Naive thymus-derived CD8-positive, alpha-beta T cell (primary cell): ENCODE measurements around the gene FGF1. TPM values are rescaled to one million over a fixed set of nuclear protein-coding genes. Genes with fewer than 3 reads are reported as not detected.
"Not testable (repeated sequence)": the region's sequence is repeated elsewhere in the genome, so short reads cannot be mapped to it uniquely, and the experiment has no call there.

ENCODE experiments used
- ATAC-seq, 2 donors: fragments of 150-1000 bp; cut with Tn5 transposase in 1 of 2; sonication (Bioruptor Pico), chemical (Tn5 transposase) in 1 of 2; 1 replicate in 1 of 2; 2 replicates in 1 of 2; pipeline ENCODE4 v1.10.0; 2021; ENCODE audit warnings: mild to moderate bottlenecking in 2 of 2, moderate library complexity in 2 of 2
- POLR2A ChIA-PET: fragments of 350-600 bp; sonication (Branson Sonifier 250); formaldehyde crosslinking; loops from one replicate; lab custom pipeline; 2021; ENCODE audit warnings: antibody characterized with exemption; lab: Charles Lee
- DNase-seq, 10 donors: peaks; one replicate each; pipeline versions ENCODE4 v3.0.0 to v3.0.0-alpha.2; 2020 to 2022
- H3K27ac Mint-ChIP-seq, 10 donors: one replicate each; pipeline ENCODE4 v1.8.0; 2020 to 2022; ENCODE audit warnings: mild to moderate bottlenecking in 10 of 10, mixed read lengths in 10 of 10, moderate library complexity in 4 of 10, inconsistent platforms in 1 of 10
- H3K27me3 Mint-ChIP-seq, 5 donors: one replicate each; pipeline ENCODE4 v1.8.0; 2021 to 2022; ENCODE audit warnings: mixed read lengths in 5 of 5
- H3K36me3 Mint-ChIP-seq, 3 donors: one replicate each; pipeline ENCODE4 v1.8.0; 2020 to 2022; ENCODE audit warnings: mixed read lengths in 3 of 3, mild to moderate bottlenecking in 2 of 3, inconsistent platforms in 1 of 3
- H3K4me1 Mint-ChIP-seq, 4 donors: one replicate each; pipeline ENCODE4 v1.8.0; 2021 to 2022; ENCODE audit warnings: mixed read lengths in 4 of 4
- H3K4me3 Mint-ChIP-seq, 10 donors: one replicate each; pipeline ENCODE4 v1.8.0; 2020 to 2022; ENCODE audit warnings: mild to moderate bottlenecking in 10 of 10, mixed read lengths in 10 of 10, moderate library complexity in 6 of 10, inconsistent platforms in 1 of 10
- H3K9me3 Mint-ChIP-seq, 9 donors: one replicate each; pipeline ENCODE4 v1.8.0; 2020 to 2022; ENCODE audit warnings: mixed read lengths in 9 of 9, mild to moderate bottlenecking in 3 of 9, inconsistent platforms in 1 of 9, moderate library complexity in 1 of 9
- polyA plus RNA-seq, 3 donors: library from polyadenylated mRNA; unstranded; fragments of 300-500 nt; fragmentation: Illumina TruSeq; gene quantifications; one replicate each; pipeline ENCODE4 v1.2.3, GENCODE V29; 2021
- total RNA-seq, 8 experiments: library from RNA in 2 of 8; stranded (reverse) in 2 of 8; gene quantifications; one replicate each; pipeline ENCODE4 v1.2.3 and lab custom pipeline; 2021 to 2026

Gene FGF1
- total and polyA plus RNA-seq, 5 experiments from 2014 or later = not detected

DNA sequence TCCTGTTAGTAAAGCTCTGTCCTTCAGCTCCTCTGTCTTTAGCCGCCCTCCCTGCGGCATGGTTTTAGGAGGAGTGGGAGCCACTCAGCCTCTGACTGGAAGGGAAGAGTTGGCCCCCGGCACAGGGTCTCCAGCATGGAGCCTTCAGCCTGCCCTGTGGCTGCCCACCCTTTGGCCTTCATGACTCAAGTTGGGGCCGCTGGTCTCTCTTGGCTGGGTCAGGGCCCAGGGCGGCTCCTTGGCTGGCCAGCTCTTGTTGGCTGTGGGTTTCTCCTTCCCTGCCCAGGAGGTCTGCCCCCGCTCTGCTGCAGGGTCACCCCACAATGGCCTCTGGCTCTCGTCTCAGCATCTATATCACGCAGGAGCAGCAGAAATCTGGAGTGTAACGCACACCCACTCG, 25.7 kb downstream of the FGF1 start:
- H3K36me3 Mint-ChIP-seq = peaks cover 0 to 2% (median 0%) of the 10 kb centered on the region in 3 donors
- DNase-seq = no peak
- no peak overlapping the region for H3K27ac Mint-ChIP-seq
- H3K4me1 Mint-ChIP-seq = peaks cover 0 to 10% (median 2%) of the 10 kb centered on the region in 4 donors
- peaks cover 2 to 30% (median 11%) of the 10 kb centered on the region in 5 donors for H3K27me3 Mint-ChIP-seq
- peaks cover 0 to 1% (median 0%) of the 10 kb centered on the region in 9 donors for H3K9me3 Mint-ChIP-seq
- POLR2A ChIA-PET = no interaction called here
- no peak overlapping the region for H3K4me3 Mint-ChIP-seq
- no peak for ATAC-seq

DNA sequence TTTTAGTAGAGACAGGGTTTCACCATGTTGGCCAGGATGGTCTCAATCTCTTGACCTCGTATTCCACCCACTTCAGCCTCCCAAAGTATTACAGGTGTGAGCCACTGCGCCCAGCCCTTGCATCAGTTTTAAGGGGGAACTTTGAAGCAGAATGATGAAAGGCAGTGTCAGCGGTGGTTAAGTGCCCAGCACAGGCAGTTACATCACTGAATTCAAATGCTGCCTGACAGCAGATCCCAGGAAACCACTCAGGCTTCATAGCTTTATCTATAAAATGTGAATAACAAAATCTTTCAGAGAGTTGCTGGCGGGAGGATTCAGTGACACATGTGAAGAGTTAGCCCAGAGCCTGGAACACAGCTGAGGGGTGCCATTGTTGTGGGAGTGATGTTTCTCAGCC, 26.5 kb downstream of the FGF1 start:
- Mint-ChIP-seq H3K4me1 (peaks cover 0 to 10% (median 2%) of the 10 kb centered on the region in 4 donors), H3K27me3 (peaks cover 2 to 37% (median 13%) of the 10 kb centered on the region in 5 donors), H3K4me3 (no peak overlapping the region), H3K9me3 (peaks cover 0 to 1% (median 0%) of the 10 kb centered on the region in 9 donors), H3K27ac (no peak overlapping the region), H3K36me3 (peaks cover 0 to 2% (median 0%) of the 10 kb centered on the region in 3 donors)
- ATAC-seq = no peak
- DNase-seq = no peak
- POLR2A ChIA-PET = no interaction called here

DNA sequence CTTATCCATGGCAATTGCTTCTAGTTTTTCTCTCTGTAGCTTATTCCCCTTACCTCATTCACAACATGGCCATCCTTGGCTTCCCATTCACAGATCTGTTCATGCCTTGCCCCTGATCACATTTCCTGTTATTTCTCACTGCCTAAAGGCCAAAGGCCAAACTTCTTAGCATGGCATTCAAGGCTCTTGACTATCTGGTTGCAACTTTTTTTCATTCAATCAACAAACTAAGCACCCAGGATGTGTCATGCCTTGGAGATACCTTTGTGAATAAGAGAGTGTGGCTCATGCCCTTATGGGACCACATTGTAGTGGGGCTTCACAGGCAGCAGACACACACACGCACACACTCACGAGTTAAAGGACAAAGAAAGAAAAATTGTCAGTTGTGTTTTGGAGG, 27.6 kb downstream of the FGF1 start:
- no peak overlapping the region for H3K4me3 Mint-ChIP-seq
- ATAC-seq (no peak), DNase-seq (no peak)
- peaks cover 0 to 10% (median 2%) of the 10 kb centered on the region in 4 donors for H3K4me1 Mint-ChIP-seq
- peaks cover 2 to 39% (median 16%) of the 10 kb centered on the region in 5 donors for H3K27me3 Mint-ChIP-seq
- peaks cover 0 to 2% (median 0%) of the 10 kb centered on the region in 3 donors for H3K36me3 Mint-ChIP-seq
- H3K9me3 Mint-ChIP-seq = peaks cover 0 to 1% (median 0%) of the 10 kb centered on the region in 9 donors
- POLR2A ChIA-PET = no interaction called here
- no peak overlapping the region for H3K27ac Mint-ChIP-seq

GRCh38 chr5:142657446-142657845, 28.4 kb downstream of the FGF1 start:
- no peak for DNase-seq
- H3K27ac Mint-ChIP-seq = no peak overlapping the region
- no peaks in the 10 kb centered on the region for H3K36me3 Mint-ChIP-seq
- ATAC-seq = no peak
- POLR2A ChIA-PET = no interaction called here
- peaks cover 3 to 42% (median 17%) of the 10 kb centered on the region in 5 donors for H3K27me3 Mint-ChIP-seq
- peaks cover 0 to 10% (median 2%) of the 10 kb centered on the region in 4 donors for H3K4me1 Mint-ChIP-seq
- peaks cover 0 to 1% (median 0%) of the 10 kb centered on the region in 9 donors for H3K9me3 Mint-ChIP-seq
- no peak overlapping the region for H3K4me3 Mint-ChIP-seq

GRCh38 chr5:142655339-142656267, 30.3 kb downstream of the FGF1 start:
- POLR2A ChIA-PET = interaction anchor here (0.6 kb wide), 1 partner anchor 9 kb away, joined by 4 read pairs; no protein-coding TSS in a partner anchor
- H3K27ac Mint-ChIP-seq = no peak overlapping the region
- peaks cover 3 to 43% (median 10%) of the 10 kb centered on the region in 5 donors for H3K27me3 Mint-ChIP-seq
- H3K9me3 Mint-ChIP-seq = no peaks in the 10 kb centered on the region
- H3K36me3 Mint-ChIP-seq = no peaks in the 10 kb centered on the region
- H3K4me1 Mint-ChIP-seq = peaks cover 0 to 10% (median 2%) of the 10 kb centered on the region in 4 donors
- H3K4me3 Mint-ChIP-seq = no peak overlapping the region
- ATAC-seq (peak; percentile 83 to 94), DNase-seq (peak; percentile 40 to 70 (median 60))

- H3K4me3 Mint-ChIP-seq = no peak overlapping the region
- DNase-seq (no peak), ATAC-seq (no peak)
- no peaks in the 10 kb centered on the region for H3K36me3 Mint-ChIP-seq
- H3K27me3 Mint-ChIP-seq = peaks cover 3 to 43% (median 9%) of the 10 kb centered on the region in 5 donors
- H3K4me1 Mint-ChIP-seq = peaks cover 0 to 10% (median 2%) of the 10 kb centered on the region in 4 donors
- H3K9me3 Mint-ChIP-seq = no peaks in the 10 kb centered on the region
- no peak overlapping the region for H3K27ac Mint-ChIP-seq
- POLR2A ChIA-PET = no interaction called here
These were observed 31.3 kb downstream of the FGF1 start for GRCh38 chr5:142654578-142655058.

DNA sequence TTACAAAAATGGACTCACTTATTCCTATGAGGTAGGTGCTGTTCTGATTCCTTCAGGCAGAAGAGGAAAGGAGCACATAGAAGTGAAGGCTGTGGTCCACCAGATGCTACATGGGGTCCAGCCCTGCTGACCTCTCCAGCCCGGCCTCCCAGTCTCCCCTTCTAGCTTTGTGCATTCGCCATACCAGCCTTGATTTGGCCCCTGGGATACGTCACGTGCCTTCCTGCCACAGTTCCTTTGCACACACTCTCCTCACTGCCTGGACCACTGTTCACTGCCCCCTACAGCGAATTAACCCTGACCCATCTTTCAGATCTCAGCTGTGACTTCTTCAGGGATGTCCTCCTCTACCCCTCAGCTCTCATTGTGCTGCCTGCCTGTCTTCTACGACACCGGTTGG, 32.6 kb downstream of the FGF1 start:
- no peak overlapping the region for H3K4me3 Mint-ChIP-seq
- H3K4me1 Mint-ChIP-seq = peaks cover 0 to 10% (median 2%) of the 10 kb centered on the region in 4 donors
- DNase-seq = no peak
- POLR2A ChIA-PET = no interaction called here
- H3K9me3 Mint-ChIP-seq = no peaks in the 10 kb centered on the region
- no peak overlapping the region for H3K27ac Mint-ChIP-seq
- H3K36me3 Mint-ChIP-seq = no peaks in the 10 kb centered on the region
- no peak for ATAC-seq
- peaks cover 3 to 43% (median 9%) of the 10 kb centered on the region in 5 donors for H3K27me3 Mint-ChIP-seq

GRCh38 chr5:142652563-142652962, 33.3 kb downstream of the FGF1 start:
- Mint-ChIP-seq H3K27ac (no peak overlapping the region), H3K4me1 (peaks cover 0 to 10% (median 2%) of the 10 kb centered on the region in 4 donors), H3K27me3 (peaks cover 3 to 37% (median 9%) of the 10 kb centered on the region in 5 donors), H3K36me3 (no peaks in the 10 kb centered on the region), H3K9me3 (no peaks in the 10 kb centered on the region), H3K4me3 (no peak overlapping the region)
- DNase-seq (no peak), ATAC-seq (no peak)
- POLR2A ChIA-PET = no interaction called here

GRCh38 chr5:142650881-142651280, 35.0 kb downstream of the FGF1 start:
- POLR2A ChIA-PET = no interaction called here
- Mint-ChIP-seq H3K4me1 (peaks cover 0 to 6% (median under 1%) of the 10 kb centered on the region in 4 donors), H3K36me3 (no peaks in the 10 kb centered on the region), H3K4me3 (no peak overlapping the region), H3K27ac (no peak overlapping the region), H3K27me3 (peaks cover 3 to 30% (median 12%) of the 10 kb centered on the region in 5 donors), H3K9me3 (no peaks in the 10 kb centered on the region)
- ATAC-seq (no peak), DNase-seq (no peak)

GRCh38 chr5:142650060-142650459, 35.8 kb downstream of the FGF1 start:
- POLR2A ChIA-PET = no interaction called here
- H3K27ac Mint-ChIP-seq = no peak overlapping the region
- H3K4me1 Mint-ChIP-seq = no peaks in the 10 kb centered on the region
- no peaks in the 10 kb centered on the region for H3K36me3 Mint-ChIP-seq
- peaks cover 3 to 21% (median 13%) of the 10 kb centered on the region in 5 donors for H3K27me3 Mint-ChIP-seq
- H3K9me3 Mint-ChIP-seq = no peaks in the 10 kb centered on the region
- ATAC-seq = no peak
- no peak for DNase-seq
- H3K4me3 Mint-ChIP-seq = no peak overlapping the region

DNA sequence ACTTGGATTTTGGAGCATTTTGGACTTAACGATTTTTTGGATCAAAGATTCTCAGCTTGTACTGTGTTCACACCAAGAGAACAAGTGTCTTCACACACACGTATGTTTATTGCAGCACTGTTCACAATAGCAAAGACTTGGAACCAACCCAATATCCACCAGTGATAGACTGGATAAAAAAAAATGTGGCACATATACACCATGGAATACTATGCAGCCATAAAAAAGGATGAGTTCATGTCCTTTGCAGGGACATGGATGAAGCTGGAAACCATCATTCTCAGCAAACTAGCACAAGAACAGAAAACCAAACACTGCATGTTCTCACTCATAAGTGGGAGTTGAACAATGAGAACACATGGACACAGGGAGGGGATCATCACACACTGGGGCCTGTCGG, 37.8 kb downstream of the FGF1 start:
- H3K27ac Mint-ChIP-seq, DNase-seq, H3K4me1 Mint-ChIP-seq, ATAC-seq, H3K9me3 Mint-ChIP-seq, POLR2A ChIA-PET, H3K4me3 Mint-ChIP-seq, H3K36me3 Mint-ChIP-seq: not testable (repeated sequence)
- peaks cover 3 to 12% (median 8%) of the 10 kb centered on the region in 5 donors for H3K27me3 Mint-ChIP-seq

DNA sequence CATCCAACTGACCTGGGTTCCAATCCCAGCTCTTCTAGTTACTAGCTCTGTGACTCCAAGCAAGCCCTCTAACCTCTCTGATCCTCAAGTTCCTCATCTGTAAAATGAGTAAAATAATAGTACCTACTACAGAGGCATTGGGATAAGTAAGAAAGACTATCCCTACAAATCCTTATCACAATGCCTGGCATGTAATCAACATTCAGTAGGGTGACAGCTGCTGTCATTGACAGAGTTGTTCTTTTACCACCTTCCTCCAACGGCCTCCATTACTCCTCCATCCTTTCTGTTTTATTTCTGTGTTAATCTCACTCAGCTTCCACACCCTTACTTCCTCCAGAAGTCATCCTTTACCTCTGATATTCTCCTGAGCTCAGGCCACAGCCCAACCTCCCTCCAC, 40.4 kb downstream of the FGF1 start:
- ATAC-seq (no peak), DNase-seq (no peak)
- H3K27me3 Mint-ChIP-seq = peaks cover 0 to 15% (median 3%) of the 10 kb centered on the region in 5 donors
- POLR2A ChIA-PET = no interaction called here
- H3K4me3 Mint-ChIP-seq = no peak overlapping the region
- no peaks in the 10 kb centered on the region for H3K36me3 Mint-ChIP-seq
- no peak overlapping the region for H3K27ac Mint-ChIP-seq
- no peaks in the 10 kb centered on the region for H3K9me3 Mint-ChIP-seq
- no peaks in the 10 kb centered on the region for H3K4me1 Mint-ChIP-seq
